IMR-90 (cell line): Measurements from ENCODE around the gene USH2A. TPM values are rescaled to one million over a fixed set of nuclear protein-coding genes. Genes with fewer than 3 reads are reported as not detected.

Experiments used
- ATAC-seq: fragments of 200-7000 bp; cut with Tn5 transposase; 2 replicates; pipeline ENCODE4 v1.9.1; 2020; ENCODE audit warnings: low read depth, mild to moderate bottlenecking, moderate library complexity
- BruUV-seq: library from RNA; stranded (reverse); fragments of 400-500 nt; replicated peaks from 2 replicates; lab custom pipeline; 2021; lab: Mats Ljungman, UMichigan
- CTCF ChIA-PET: fragments of 300-600 bp; formaldehyde crosslinking; extraction: SDS; loops from one replicate; lab custom pipeline; 2021; ENCODE audit warnings: antibody characterized with exemption; lab: Yijun Ruan, JAX
- POLR2A ChIA-PET: fragments of 300-600 bp; sonication (Branson Sonifier 250); formaldehyde crosslinking; loops from one replicate; lab custom pipeline; 2022; ENCODE audit warnings: antibody characterized with exemption; ENCODE audit not compliant: unreplicated experiment; lab: Charles Lee
- DNase-seq: peaks from one replicate; pipeline ENCODE4 v3.0.0; 2013
- H2AFZ ChIP-seq: replicated peaks from 2 replicates; pipeline ENCODE3; 2013; ENCODE audit warnings: low read length, mild to moderate bottlenecking; ENCODE audit not compliant: poor library complexity
- H2AK5ac ChIP-seq: 2 replicates; pipeline ENCODE4 v1.6.1; 2013; ENCODE audit warnings: low read depth, low read length, inconsistent platforms
- H2AK9ac ChIP-seq: replicated peaks from 2 replicates; pipeline ENCODE3; 2013; ENCODE audit warnings: mild to moderate bottlenecking, low read depth, low read length, moderate library complexity; ENCODE audit not compliant: poor library complexity
- H2BK120ac ChIP-seq: 2 replicates; pipeline ENCODE4 v1.6.1; 2013; ENCODE audit warnings: low read depth, low read length, inconsistent platforms
- H2BK15ac ChIP-seq: 3 replicates; pipeline ENCODE4 v1.6.1; 2013; ENCODE audit warnings: low read depth, low read length, inconsistent platforms
- H2BK20ac ChIP-seq: 2 replicates; pipeline ENCODE4 v1.6.1; 2013; ENCODE audit warnings: low read depth, mild to moderate bottlenecking, inconsistent platforms, low read length, moderate library complexity
- H2BK5ac ChIP-seq: 2 replicates; pipeline ENCODE4 v1.6.1; 2013; ENCODE audit warnings: mild to moderate bottlenecking, low read depth, low read length, inconsistent platforms; ENCODE audit not compliant: poor library complexity, severe bottlenecking
- H3K14ac ChIP-seq: replicated peaks from 2 replicates; pipeline ENCODE4 v1.6.1; 2013; ENCODE audit warnings: low read depth, low read length, inconsistent platforms
- H3K18ac ChIP-seq: 2 replicates; pipeline ENCODE4 v1.6.1; 2013; ENCODE audit warnings: low read depth, low read length, control low read depth
- H3K23ac ChIP-seq: 2 replicates; pipeline ENCODE4 v1.6.1; 2013; ENCODE audit warnings: low read depth, low read length, inconsistent platforms
- H3K27ac ChIP-seq: 2 replicates; pipeline ENCODE4 v1.5.1; 2013; ENCODE audit warnings: mild to moderate bottlenecking, control low read depth, low read length; ENCODE audit not compliant: insufficient read depth
- H3K27me3 ChIP-seq: 2 replicates; pipeline ENCODE4 v1.6.1; 2013; ENCODE audit warnings: low read length; ENCODE audit not compliant: control insufficient read depth, insufficient read depth
- H3K36me3 ChIP-seq: 2 replicates; pipeline ENCODE4 v1.6.1; 2013; ENCODE audit warnings: low read length, mixed read lengths; ENCODE audit not compliant: control insufficient read depth, insufficient read depth
- H3K4ac ChIP-seq: 2 replicates; pipeline ENCODE4 v1.6.1; 2013; ENCODE audit warnings: low read depth, low read length, inconsistent platforms
- H3K4me1 ChIP-seq: 2 replicates; pipeline ENCODE4 v1.6.1; 2013; ENCODE audit warnings: low read length, mixed read lengths; ENCODE audit not compliant: control insufficient read depth, insufficient read depth
- H3K4me2 ChIP-seq: 2 replicates; pipeline ENCODE4 v1.6.1; 2013; ENCODE audit warnings: low read depth, mild to moderate bottlenecking, control low read depth, low read length, moderate library complexity
- H3K4me3 ChIP-seq: 2 replicates; pipeline ENCODE4 v1.5.1; 2013; ENCODE audit warnings: low read depth, mild to moderate bottlenecking, control low read depth, low read length, moderate library complexity; ENCODE audit not compliant: insufficient read depth
- H3K56ac ChIP-seq: 2 replicates; pipeline ENCODE4 v1.6.1; 2013; ENCODE audit warnings: low read length, inconsistent platforms; ENCODE audit not compliant: insufficient read depth; ENCODE audit errors: extremely low read depth
- H3K79me1 ChIP-seq, 2 experiments: 2 replicates each; pipeline ENCODE4 v1.6.1; 2013; ENCODE audit warnings: low read length in 2 of 2, inconsistent platforms in 1 of 2, low read depth in 1 of 2
- H3K9ac ChIP-seq: 2 replicates; pipeline ENCODE4 v1.6.1; 2013; ENCODE audit warnings: low read depth, low read length, control low read depth
- H3K9me1 ChIP-seq: 2 replicates; pipeline ENCODE4 v1.6.1; 2013; ENCODE audit warnings: low read length, inconsistent platforms; ENCODE audit not compliant: insufficient read depth
- H3K9me3 ChIP-seq: 2 replicates; pipeline ENCODE4 v1.6.1; 2013; ENCODE audit warnings: low read length; ENCODE audit not compliant: control insufficient read depth, insufficient read depth
- H4K20me1 ChIP-seq: 2 replicates; pipeline ENCODE4 v1.6.1; 2013; ENCODE audit warnings: low read length, inconsistent platforms; ENCODE audit not compliant: insufficient read depth
- H4K5ac ChIP-seq: 2 replicates; pipeline ENCODE4 v1.6.1; 2013; ENCODE audit warnings: mild to moderate bottlenecking, low read depth, low read length, control low read depth
- H4K8ac ChIP-seq, 2 experiments: 2 replicates each; pipeline ENCODE4 v1.6.1; 2013; ENCODE audit warnings: low read depth in 2 of 2, low read length in 2 of 2, control low read depth in 1 of 2, inconsistent platforms in 1 of 2
- H4K91ac ChIP-seq: 2 replicates; pipeline ENCODE4 v1.6.1; 2013; ENCODE audit warnings: low read depth, low read length, inconsistent platforms; ENCODE audit not compliant: insufficient read depth
- BHLHE40 ChIP-seq: fragments of 150-350 bp; IDR thresholded peaks from 2 replicates; pipeline ENCODE4 v1.6.1; 2016; ENCODE audit warnings: mild to moderate bottlenecking, low read depth, low read length
- CEBPB ChIP-seq: IDR thresholded peaks from 2 replicates; pipeline ENCODE4 v1.6.1; 2012; ENCODE audit warnings: low read depth, low read length, improper control_type of control experiment
- CHD1 ChIP-seq: IDR thresholded peaks from 2 replicates; pipeline ENCODE4 v1.6.1; 2012; ENCODE audit warnings: low read depth, low read length, improper control_type of control experiment
- FOS ChIP-seq: fragments of 150-350 bp; IDR thresholded peaks from 2 replicates; pipeline ENCODE4 v1.6.1; 2016; ENCODE audit warnings: low read depth, low read length
- MAFK ChIP-seq: IDR thresholded peaks from 2 replicates; pipeline ENCODE4 v1.6.1; 2012; ENCODE audit warnings: low read depth, low read length, improper control_type of control experiment
- NFE2L2 ChIP-seq: fragments of 150-350 bp; IDR thresholded peaks from 2 replicates; pipeline ENCODE4 v1.6.1; 2016; ENCODE audit warnings: low read depth, mild to moderate bottlenecking, low read length
- RAD21 ChIP-seq: IDR thresholded peaks from 2 replicates; pipeline ENCODE4 v1.6.1; 2012; ENCODE audit warnings: low read length, improper control_type of control experiment
- RCOR1 ChIP-seq: IDR thresholded peaks from 2 replicates; pipeline ENCODE4 v1.6.1; 2012; ENCODE audit warnings: mild to moderate bottlenecking, low read length, improper control_type of control experiment; ENCODE audit not compliant: insufficient replicate concordance
- SMC3 ChIP-seq: fragments of 150-350 bp; IDR thresholded peaks from 2 replicates; pipeline ENCODE4 v1.6.1; 2016; ENCODE audit warnings: low read depth, mild to moderate bottlenecking, antibody characterized with exemption, low read length, moderate library complexity
- WGBS, 2 experiments: methylation state at CpG; one replicate each; pipeline versions ENCODE4 v1.1.5 to v1.1.7; 2013; ENCODE audit warnings: missing lambda C conversion rate in 2 of 2; ENCODE audit not compliant: insufficient read length in 1 of 2; ENCODE audit errors: extremely low coverage in 2 of 2; 5-methylcytosine and 5-hydroxymethylcytosine counted together
- dilution Hi-C: fragments of 300-500 bp; cut with HindIII; formaldehyde crosslinking; loops from one replicate; pipeline ENCODE4 v1.14.3; 2018; ENCODE audit warnings: low sequenced_read_pairs; ENCODE audit not compliant: unreplicated experiment
- in situ Hi-C: fragments of 300-500 bp; cut with MboI; formaldehyde crosslinking; loops from 3 replicates; pipeline ENCODE4 v1.14.3; 2019; ENCODE audit warnings: low sequenced_read_pairs, inconsistent platforms, mixed read lengths
- intact Hi-C: fragments of 100-400 bp; cut with micrococcal nuclease; formaldehyde crosslinking; loops from 2 replicates; pipeline ENCODE4 v1.10.0; 2022
- polyA plus RNA-seq, 3 experiments: library from polyadenylated mRNA; depleted of rRNA; stranded (reverse); fragments of >200 nt; gene quantifications; 2 replicates each; pipeline ENCODE4 v1.2.3, GENCODE V29; 2012; ENCODE audit warnings: low replicate concordance in 1 of 3
- total RNA-seq: library from RNA; depleted of rRNA; stranded (reverse); fragments of >200 nt; gene quantifications from 2 replicates; pipeline ENCODE4 v1.2.3, GENCODE V29; 2012
- TF ChIP-seq, protein P1 (sequence below): fragments of 150-350 bp; IDR thresholded peaks from 2 replicates; pipeline ENCODE4 v1.6.1; 2017; ENCODE audit warnings: mild to moderate bottlenecking, antibody characterized with exemption, low read length, low read depth
- TF ChIP-seq, protein P2 (sequence below): fragments of 150-350 bp; IDR thresholded peaks from 2 replicates; pipeline ENCODE4 v1.6.1; 2016; ENCODE audit warnings: low read depth, mild to moderate bottlenecking, low read length, moderate library complexity, borderline replicate concordance

Gene USH2A
- total and polyA plus RNA-seq, 2 of the 4 experiments (the other 2 are of a cell fraction) = under 0.01 to 0.02 TPM

DNA sequence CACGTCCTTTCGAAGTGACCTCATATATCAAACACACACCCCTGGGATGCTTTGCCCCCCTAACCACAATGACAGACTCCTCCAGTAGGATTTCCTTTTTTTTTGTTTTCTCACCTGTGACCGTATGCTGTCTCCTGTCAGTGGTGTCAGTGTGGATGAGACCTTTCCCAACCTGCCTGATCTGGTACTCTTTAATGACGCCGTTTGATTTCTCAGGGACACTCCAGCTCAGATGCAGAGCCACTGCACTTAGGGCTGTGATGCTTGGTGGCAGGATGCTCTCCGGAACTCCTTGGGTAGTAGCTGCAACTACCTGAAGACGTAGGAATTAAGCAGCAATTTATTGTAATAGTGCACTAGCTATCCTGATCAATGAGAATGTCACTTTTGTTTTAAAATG is 643.5 kb downstream of the USH2A start:
- ATAC-seq (no peak), DNase-seq (no peak)
- Histone ChIP-seq H3K56ac (no peak overlapping the region), H3K4me1 (peaks cover 3% of the 10 kb centered on the region; the same call in 1 of the 2 replicates), H4K20me1 (no peaks in the 10 kb centered on the region), H4K91ac (no peak overlapping the region), H3K9me3 (no peaks in the 10 kb centered on the region), H4K8ac (no peak overlapping the region), H3K23ac (no peak overlapping the region), H2AFZ (no peak overlapping the region), H2BK5ac (no peak overlapping the region), H3K4me2 (no peak overlapping the region), H2BK20ac (peak overlapping the region; percentile 24; the same call in 1 of the 2 replicates), H4K5ac (no peak overlapping the region), H3K36me3 (no peaks in the 10 kb centered on the region), H2AK9ac (no peak overlapping the region), H3K4me3 (no peak overlapping the region), H3K79me1 (no peaks in the 10 kb centered on the region), H3K27me3 (no peaks in the 10 kb centered on the region), H3K18ac (no peak overlapping the region; the same call in 1 of the 2 replicates), H2BK120ac (no peak overlapping the region), H2AK5ac (0 out of 2 replicates have a peak overlapping the region, but pooled peaks have one; percentile 35), H3K14ac (no peak overlapping the region), H3K9ac (no peak overlapping the region), H3K9me1 (no peaks in the 10 kb centered on the region), H3K27ac (no peak overlapping the region), H2BK15ac (no peak overlapping the region), H3K4ac (no peak overlapping the region)
- WGBS, 2 experiments = 90% methylated on average over 2 of the region's 7 CpGs; no CpG with 5 or more reads in 1 of the 2 experiments
- ChIA-PET POLR2A (no interaction called here), CTCF (no interaction called here)
- TF ChIP-seq MAFK = no peak
- TF ChIP-seq, protein P1, sequence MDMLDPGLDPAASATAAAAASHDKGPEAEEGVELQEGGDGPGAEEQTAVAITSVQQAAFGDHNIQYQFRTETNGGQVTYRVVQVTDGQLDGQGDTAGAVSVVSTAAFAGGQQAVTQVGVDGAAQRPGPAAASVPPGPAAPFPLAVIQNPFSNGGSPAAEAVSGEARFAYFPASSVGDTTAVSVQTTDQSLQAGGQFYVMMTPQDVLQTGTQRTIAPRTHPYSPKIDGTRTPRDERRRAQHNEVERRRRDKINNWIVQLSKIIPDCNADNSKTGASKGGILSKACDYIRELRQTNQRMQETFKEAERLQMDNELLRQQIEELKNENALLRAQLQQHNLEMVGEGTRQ = no peak
- TF ChIP-seq BHLHE40 = no peak
- no peak for TF ChIP-seq CHD1
- no peak for TF ChIP-seq NFE2L2
- no peak for TF ChIP-seq CEBPB
- TF ChIP-seq, protein P2, sequence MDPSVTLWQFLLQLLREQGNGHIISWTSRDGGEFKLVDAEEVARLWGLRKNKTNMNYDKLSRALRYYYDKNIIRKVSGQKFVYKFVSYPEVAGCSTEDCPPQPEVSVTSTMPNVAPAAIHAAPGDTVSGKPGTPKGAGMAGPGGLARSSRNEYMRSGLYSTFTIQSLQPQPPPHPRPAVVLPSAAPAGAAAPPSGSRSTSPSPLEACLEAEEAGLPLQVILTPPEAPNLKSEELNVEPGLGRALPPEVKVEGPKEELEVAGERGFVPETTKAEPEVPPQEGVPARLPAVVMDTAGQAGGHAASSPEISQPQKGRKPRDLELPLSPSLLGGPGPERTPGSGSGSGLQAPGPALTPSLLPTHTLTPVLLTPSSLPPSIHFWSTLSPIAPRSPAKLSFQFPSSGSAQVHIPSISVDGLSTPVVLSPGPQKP = no peak
- TF ChIP-seq RCOR1 = no peak
- no peak for TF ChIP-seq SMC3
- no peak for TF ChIP-seq FOS
- TF ChIP-seq RAD21 = no peak
- dilution Hi-C loops = no loop called here
- in situ Hi-C loops = no loop called here
- intact Hi-C loops = no loop called here
- BruUV-seq = no TSS peak
